Mucosa of rectum (tissue), 2 donors: ENCODE measurements around the gene PRPF19.

Experiments
- H3K27ac ChIP-seq, 2 donors: one replicate each; pipeline ENCODE4 v1.7.0; 2013; ENCODE audit warnings: inconsistent platforms in 2 of 2, low read depth in 2 of 2, low read length in 2 of 2
- H3K27me3 ChIP-seq, 2 donors: one replicate each; pipeline ENCODE4 v1.7.0; 2013; ENCODE audit warnings: low read length in 2 of 2; ENCODE audit not compliant: control insufficient read depth in 2 of 2, insufficient read depth in 2 of 2
- H3K36me3 ChIP-seq, 2 donors: one replicate each; pipeline ENCODE4 v1.7.0; 2013; ENCODE audit warnings: low read length in 2 of 2; ENCODE audit not compliant: control insufficient read depth in 2 of 2, insufficient read depth in 2 of 2
- H3K4me1 ChIP-seq, 2 donors: one replicate each; pipeline ENCODE4 v1.7.0; 2013; ENCODE audit warnings: low read length in 2 of 2, mild to moderate bottlenecking in 1 of 2; ENCODE audit not compliant: control insufficient read depth in 2 of 2, insufficient read depth in 2 of 2
- H3K4me3 ChIP-seq, 2 donors: one replicate each; pipeline ENCODE4 v1.7.0; 2013; ENCODE audit warnings: low read length in 2 of 2
- H3K9ac ChIP-seq, 2 donors: one replicate each; pipeline ENCODE4 v1.7.0; 2013; ENCODE audit warnings: low read length in 2 of 2, low read depth in 1 of 2, mild to moderate bottlenecking in 1 of 2
- H3K9me3 ChIP-seq, 2 donors: one replicate each; pipeline ENCODE4 v1.7.0; 2013; ENCODE audit warnings: low read length in 2 of 2; ENCODE audit not compliant: control insufficient read depth in 2 of 2
- donor health status: healthy.
- donor health status: Normal muscosa, but diverticular disease.

PRPF19 gene

DNA sequence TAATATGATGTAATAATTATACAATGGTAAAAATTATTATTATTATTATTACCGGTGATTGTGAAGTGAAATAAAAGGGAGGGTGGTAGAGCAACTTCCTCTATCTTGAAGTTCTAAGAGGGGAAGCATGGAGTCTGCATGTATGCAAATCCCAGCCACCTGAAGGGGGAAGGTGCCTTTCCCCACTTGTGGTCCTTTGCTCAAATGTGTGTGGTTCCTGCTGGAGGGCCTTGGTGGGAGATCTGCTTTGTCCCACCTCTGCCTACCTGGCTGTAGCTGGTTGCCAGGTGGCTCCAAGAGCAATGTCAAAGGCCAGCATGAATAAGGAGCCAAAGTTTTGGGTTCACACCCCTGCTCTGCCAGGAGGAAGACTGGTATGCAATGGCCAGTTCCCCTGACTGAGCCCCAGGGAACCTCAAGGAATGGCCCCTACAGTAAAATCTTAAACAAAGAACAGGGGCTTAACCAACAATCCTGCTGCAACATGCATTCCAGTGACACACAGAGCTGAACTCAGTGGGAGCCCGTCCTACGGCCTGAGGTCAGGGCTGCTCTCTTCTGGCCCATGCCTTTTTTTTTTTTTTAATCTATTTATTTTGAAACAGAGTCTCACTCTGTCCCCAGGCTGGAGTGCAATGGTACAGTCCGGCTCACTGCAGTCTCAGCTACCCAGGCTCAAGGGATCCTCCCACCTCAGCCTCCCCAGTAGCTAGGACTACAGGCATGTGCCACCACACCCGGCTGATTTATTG lies 26.4 kb upstream of the PRPF19 start:
- Histone ChIP-seq H3K27ac (no peak overlapping the region), H3K4me3 (no peak overlapping the region), H3K27me3 (no peaks in the 10 kb centered on the region), H3K9ac (no peak overlapping the region), H3K36me3 (no peaks in the 10 kb centered on the region), H3K4me1 (peaks cover 0 to 3% of the 10 kb centered on the region in 2 donors), H3K9me3 (no peaks in the 10 kb centered on the region)

DNA sequence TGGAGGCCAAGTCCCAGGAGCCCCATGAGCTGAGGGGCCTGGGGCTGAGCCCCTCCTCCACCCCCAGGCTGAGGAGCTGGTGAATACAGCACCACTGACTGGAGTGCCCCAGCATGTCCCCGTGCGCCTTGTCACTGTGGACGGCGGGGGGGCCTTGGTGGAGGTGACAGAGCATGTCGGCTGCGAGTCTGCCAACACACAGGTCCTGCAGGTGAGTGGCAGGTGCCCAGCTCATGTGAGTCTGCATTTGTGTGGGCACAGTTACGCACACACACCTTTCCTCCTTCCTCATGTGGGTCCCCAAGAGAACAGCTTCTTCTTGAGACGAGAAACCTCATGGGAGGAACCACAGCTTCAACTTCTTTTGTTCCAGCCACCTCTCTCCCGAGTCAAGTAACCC lies 25.5 kb upstream of the PRPF19 start:
- H3K27me3 ChIP-seq, result no peaks in the 10 kb centered on the region
- no peak overlapping the region for H3K27ac ChIP-seq
- no peaks in the 10 kb centered on the region for H3K36me3 ChIP-seq
- no peak overlapping the region for H3K9ac ChIP-seq
- H3K4me3 ChIP-seq, result no peak overlapping the region
- no peaks in the 10 kb centered on the region for H3K9me3 ChIP-seq
- H3K4me1 ChIP-seq, result peaks cover 0 to 3% of the 10 kb centered on the region in 2 donors

DNA sequence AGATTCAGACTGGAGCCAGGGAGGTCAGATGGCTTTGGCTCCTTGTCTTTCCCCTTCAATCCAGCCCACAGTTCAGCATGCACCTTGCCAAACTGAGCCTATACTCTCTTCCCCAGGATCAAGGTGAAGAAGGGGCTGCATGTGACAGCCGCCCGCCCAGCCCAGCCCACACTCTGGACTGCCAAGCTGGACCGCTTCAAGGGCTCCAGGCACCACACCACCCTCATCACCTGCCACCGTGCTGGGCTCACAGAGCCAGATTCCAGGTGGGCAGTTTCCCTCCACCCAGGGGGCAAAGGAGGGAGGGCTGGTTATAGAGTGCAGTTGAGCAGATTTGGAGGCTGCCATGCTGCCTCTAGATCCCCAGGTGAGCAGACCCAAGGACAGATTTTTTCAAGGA lies 24.0 kb upstream of the PRPF19 start:
- H3K4me3 ChIP-seq, result no peak overlapping the region
- H3K27me3 ChIP-seq, result no peaks in the 10 kb centered on the region
- H3K9ac ChIP-seq, result no peak overlapping the region
- no peaks in the 10 kb centered on the region for H3K36me3 ChIP-seq
- no peak overlapping the region for H3K27ac ChIP-seq
- peaks cover 0 to 3% of the 10 kb centered on the region in 2 donors for H3K4me1 ChIP-seq
- H3K9me3 ChIP-seq, result no peaks in the 10 kb centered on the region

DNA sequence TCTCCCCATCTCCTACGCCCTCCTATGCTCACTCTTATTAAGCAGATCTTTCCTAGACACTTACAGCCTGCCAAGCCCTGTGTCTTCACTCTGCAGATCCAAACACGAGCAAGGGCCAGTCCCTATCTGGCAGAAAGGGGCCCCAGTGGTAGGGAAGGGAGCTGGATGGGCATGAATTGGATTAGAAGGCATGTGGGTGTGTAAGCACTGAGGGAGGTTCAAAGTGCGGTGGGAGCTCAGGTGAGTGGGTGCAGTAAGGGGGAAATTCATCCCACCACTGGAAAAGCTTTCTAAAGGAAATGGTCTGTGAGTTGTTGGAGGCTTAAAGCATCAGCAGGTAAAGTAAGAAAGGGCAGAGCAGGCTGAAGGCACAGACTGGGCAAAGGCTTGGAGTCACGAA lies 23.4 kb upstream of the PRPF19 start:
- no peak overlapping the region for H3K9ac ChIP-seq
- H3K4me3 ChIP-seq, result no peak overlapping the region
- H3K27ac ChIP-seq, result no peak overlapping the region
- H3K4me1 ChIP-seq, result peaks cover 6 to 7% of the 10 kb centered on the region in 2 donors
- peaks cover 0 to 4% of the 10 kb centered on the region in 2 donors for H3K27me3 ChIP-seq
- no peaks in the 10 kb centered on the region for H3K9me3 ChIP-seq
- no peaks in the 10 kb centered on the region for H3K36me3 ChIP-seq

DNA sequence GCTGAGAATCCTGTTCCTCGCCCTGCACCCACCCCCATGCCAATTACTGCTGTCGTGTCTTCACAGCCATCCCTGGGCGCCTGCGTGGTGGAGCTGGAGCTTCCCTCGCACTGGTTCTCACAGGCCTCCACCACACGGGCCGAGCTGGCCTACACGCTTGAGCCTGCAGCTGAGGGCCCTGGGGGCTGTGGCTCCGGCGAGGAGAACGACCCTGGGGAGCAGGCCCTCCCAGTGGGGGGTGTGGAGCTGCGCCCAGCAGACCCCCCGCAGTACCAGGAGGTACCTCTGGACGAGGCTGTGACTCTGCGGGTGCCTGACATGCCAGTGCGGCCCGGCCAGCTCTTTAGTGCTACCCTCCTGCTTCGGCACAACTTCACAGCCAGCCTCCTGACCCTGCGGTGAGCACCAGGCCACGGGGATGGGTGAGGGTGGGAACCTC lies 22.2 kb upstream of the PRPF19 start:
- Histone ChIP-seq H3K9ac (no peak overlapping the region), H3K27ac (no peak overlapping the region), H3K4me1 (peaks cover 12 to 15% of the 10 kb centered on the region in 2 donors), H3K27me3 (peaks cover 0 to 4% of the 10 kb centered on the region in 2 donors), H3K36me3 (no peaks in the 10 kb centered on the region), H3K4me3 (no peak overlapping the region), H3K9me3 (no peaks in the 10 kb centered on the region)

DNA sequence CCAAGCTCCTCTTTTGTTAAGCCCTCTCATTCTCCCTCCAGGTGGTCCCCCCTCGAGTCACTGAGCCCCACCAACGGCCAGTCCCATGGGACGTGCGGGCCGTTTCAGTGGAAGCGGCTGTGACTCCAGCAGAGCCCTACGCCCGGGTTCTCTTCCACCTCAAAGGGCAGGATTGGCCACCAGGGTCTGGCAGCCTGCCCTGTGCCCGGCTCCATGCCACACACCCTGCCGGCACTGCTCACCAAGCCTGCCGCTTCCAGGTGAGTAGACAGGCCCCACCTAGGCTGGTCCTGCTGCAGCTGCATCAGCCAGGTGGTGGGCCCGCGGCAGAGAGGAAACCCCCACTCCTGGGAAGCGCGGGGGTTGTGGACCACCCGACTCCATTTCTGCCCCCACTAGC lies 21.2 kb upstream of the PRPF19 start:
- Histone ChIP-seq H3K27ac (no peak overlapping the region), H3K9ac (no peak overlapping the region), H3K4me1 (peaks cover 12% of the 10 kb centered on the region in 2 donors), H3K27me3 (peaks cover 0 to 4% of the 10 kb centered on the region in 2 donors), H3K4me3 (no peak overlapping the region), H3K9me3 (no peaks in the 10 kb centered on the region), H3K36me3 (no peaks in the 10 kb centered on the region)

DNA sequence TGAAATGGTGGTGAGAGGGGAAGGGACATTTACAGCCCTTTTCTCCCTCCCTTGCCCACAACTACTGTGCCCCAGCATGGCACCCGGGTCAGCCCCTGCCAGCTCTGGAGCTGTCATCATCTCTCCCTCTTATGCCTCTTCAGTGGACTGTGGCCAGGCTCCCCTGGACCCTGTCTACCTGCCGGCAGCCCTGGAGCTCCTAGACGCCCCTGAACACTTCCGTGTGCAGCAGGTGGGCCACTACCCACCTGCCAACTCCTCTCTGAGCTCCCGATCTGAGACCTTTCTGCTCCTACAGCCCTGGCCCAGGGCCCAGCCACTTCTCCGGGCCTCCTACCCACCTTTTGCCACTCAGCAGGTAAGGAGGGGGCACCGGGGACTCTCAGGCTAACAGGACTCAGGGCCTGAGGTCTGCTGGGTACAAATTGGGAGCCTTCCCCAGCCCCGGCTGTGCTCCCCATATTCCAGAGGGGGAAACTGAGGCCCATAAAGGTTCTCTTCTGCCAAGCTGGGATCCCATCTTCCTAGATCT lies 20.7 kb upstream of the PRPF19 start:
- Histone ChIP-seq H3K27me3 (peaks cover 0 to 4% of the 10 kb centered on the region in 2 donors), H3K4me1 (peaks cover 12% of the 10 kb centered on the region in 2 donors), H3K4me3 (no peak overlapping the region), H3K36me3 (peaks cover 2 to 4% of the 10 kb centered on the region in 2 donors), H3K9me3 (no peaks in the 10 kb centered on the region), H3K9ac (no peak overlapping the region), H3K27ac (no peak overlapping the region)

DNA sequence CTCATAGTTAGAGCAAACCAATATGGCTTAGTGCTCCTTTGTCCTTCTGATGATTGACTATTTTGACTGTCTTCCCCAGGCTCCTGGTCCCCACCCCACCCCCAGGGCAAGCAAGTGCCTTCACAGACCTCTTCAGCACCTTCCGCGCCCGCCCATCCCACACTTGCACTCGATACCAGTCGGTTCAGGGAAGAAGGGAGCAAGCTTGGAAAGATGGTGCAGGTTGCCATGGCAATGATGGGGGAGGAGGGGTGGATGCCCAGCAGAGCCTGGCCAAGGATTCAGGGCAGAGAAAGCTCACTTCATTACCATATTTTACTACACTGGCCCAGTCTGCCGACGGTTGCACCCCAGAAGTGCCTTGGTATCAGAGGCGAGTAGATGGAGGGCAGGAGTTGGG lies 20.1 kb upstream of the PRPF19 start:
- H3K4me3 ChIP-seq, result no peak overlapping the region

DNA sequence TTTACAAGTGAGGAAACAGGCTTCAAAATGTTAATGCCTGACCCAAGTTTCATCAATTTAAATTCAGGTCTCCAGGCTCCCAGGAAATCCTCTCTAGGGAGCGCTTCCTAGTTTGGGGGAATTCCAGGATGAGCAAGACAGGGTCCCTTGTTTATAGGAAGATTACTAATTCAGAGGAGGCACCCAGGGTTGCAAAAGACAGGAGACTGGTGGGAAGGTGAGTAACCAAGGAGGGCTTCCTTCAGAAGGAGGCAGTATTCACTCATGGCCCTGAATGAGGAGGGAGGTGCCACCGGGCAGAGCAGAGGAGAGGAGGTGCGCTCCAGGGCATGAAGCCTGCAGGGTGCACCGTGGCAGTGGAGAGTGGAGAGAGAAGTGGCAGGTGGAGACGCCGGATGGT lies 19.5 kb upstream of the PRPF19 start:
- Histone ChIP-seq H3K27me3 (peaks cover 0 to 4% of the 10 kb centered on the region in 2 donors), H3K9me3 (no peaks in the 10 kb centered on the region), H3K9ac (no peak overlapping the region), H3K27ac (no peak overlapping the region), H3K4me1 (peaks cover 12% of the 10 kb centered on the region in 2 donors), H3K36me3 (peaks cover 10 to 17% of the 10 kb centered on the region in 2 donors), H3K4me3 (no peak overlapping the region)

More for the DNA sequence above, 20.1 kb upstream of the PRPF19 start:
- H3K9me3 ChIP-seq, result no peaks in the 10 kb centered on the region
- peaks cover 12% of the 10 kb centered on the region in 2 donors for H3K4me1 ChIP-seq
- peaks cover 0 to 4% of the 10 kb centered on the region in 2 donors for H3K27me3 ChIP-seq
- peaks cover 5 to 10% of the 10 kb centered on the region in 2 donors for H3K36me3 ChIP-seq
- no peak overlapping the region for H3K27ac ChIP-seq
- no peak overlapping the region for H3K9ac ChIP-seq

DNA sequence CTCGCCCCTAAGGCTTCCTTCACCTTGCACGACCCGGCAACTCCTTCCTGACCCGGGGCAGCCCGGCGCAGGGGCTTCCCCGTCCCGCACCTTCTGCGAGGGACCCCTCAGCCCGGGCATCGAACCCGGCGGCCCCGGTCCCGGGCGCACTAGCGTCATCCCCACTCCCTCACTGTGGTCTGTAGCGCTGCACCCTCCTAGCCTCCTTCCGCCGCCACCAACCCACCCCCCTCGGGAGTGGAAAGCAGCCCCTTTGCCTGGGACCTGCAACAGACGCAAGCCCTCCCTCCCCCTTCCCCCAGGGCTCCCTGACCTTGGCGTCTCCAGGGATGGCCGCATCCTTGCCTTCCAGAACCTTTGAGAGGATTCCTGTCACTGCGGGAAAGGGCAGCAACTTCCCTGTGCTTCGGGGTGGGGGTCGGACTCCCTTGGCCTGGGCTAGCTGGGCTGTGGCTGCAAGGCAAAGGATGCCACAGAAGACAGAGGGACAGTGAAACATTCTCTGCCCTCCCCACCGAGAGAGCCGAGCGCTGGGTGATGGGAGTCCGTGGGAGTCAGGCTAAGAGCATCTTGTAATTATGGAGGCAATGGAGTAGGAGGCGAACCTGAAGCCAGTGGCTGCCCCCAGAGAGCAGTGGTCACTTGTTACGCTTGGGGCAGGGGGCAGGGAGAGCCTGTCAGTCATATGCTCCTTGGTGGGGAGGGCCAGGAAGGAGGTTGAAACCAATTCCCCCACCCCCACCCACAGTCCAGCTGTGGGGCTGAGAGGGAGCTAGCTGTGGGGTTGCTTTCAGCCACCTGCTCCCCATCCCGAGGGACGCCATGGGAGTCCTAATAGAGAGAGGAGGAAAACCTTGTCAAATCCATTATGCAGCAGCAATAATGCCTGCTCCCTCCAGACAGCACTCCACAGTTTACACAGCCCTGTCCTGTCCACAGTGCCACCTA lies 18.8 kb upstream of the PRPF19 start:
- Histone ChIP-seq H3K36me3 (peaks cover 17 to 23% of the 10 kb centered on the region in 2 donors), H3K4me3 (peak overlapping the region; percentile 51 to 61), H3K9ac (peak overlapping the region; percentile 17 to 41), H3K27me3 (peaks cover 0 to 4% of the 10 kb centered on the region in 2 donors), H3K4me1 (peaks cover 12% of the 10 kb centered on the region in 2 donors), H3K9me3 (no peaks in the 10 kb centered on the region), H3K27ac (no peak overlapping the region)
